GM18526 (cell line): Measurements from ENCODE around the gene HDGFL3.

Experiments
- POLR2A ChIP-seq: IDR thresholded peaks from 3 replicates; pipeline ENCODE4 v1.6.1; 2011; ENCODE audit not compliant: insufficient read length; ENCODE audit errors: extremely low read depth

Gene HDGFL3

GRCh38 chr15:83207660-83208366 is at the start of gene HDGFL3:
TSS of gene HDGFL3 (minus strand) at chr15:83207823. CDS start at chr15:83207414, 409 bp downstream.
- TF ChIP-seq POLR2A, result peak; percentile 51

GRCh38 chr15:83250781-83251180 is 43.2 kb upstream of the HDGFL3 start:
- TF ChIP-seq POLR2A, result no peak

- TF ChIP-seq POLR2A, result no peak
Measured at GRCh38 chr15:83249030-83249343, 41.4 kb upstream of the HDGFL3 start.

GRCh38 chr15:83248151-83249029 is 40.8 kb upstream of the HDGFL3 start:
- TF ChIP-seq POLR2A, result no peak

- no peak for TF ChIP-seq POLR2A
Measured at GRCh38 chr15:83243634-83244033, 36.0 kb upstream of the HDGFL3 start.

- TF ChIP-seq POLR2A, result no peak
Measured at GRCh38 chr15:83230242-83230641, 22.6 kb upstream of the HDGFL3 start.

- TF ChIP-seq POLR2A, result no peak
Measured at GRCh38 chr15:83225449-83225848, 17.8 kb upstream of the HDGFL3 start.

GRCh38 chr15:83219026-83219425 is 11.4 kb upstream of the HDGFL3 start:
- TF ChIP-seq POLR2A, result no peak

- TF ChIP-seq POLR2A, result no peak
Measured at GRCh38 chr15:83215306-83215705, 7.7 kb upstream of the HDGFL3 start.

- no peak for TF ChIP-seq POLR2A
Measured at GRCh38 chr15:83210619-83211018, 3.0 kb upstream of the HDGFL3 start.

- TF ChIP-seq POLR2A, result no peak
Measured at GRCh38 chr15:83209333-83209732, 1.7 kb upstream of the HDGFL3 start.

- TF ChIP-seq POLR2A, result no peak
Measured at GRCh38 chr15:83208367-83208661, 691 bp upstream of the HDGFL3 start.

- no peak for TF ChIP-seq POLR2A
Measured at GRCh38 chr15:83207009-83207659, 489 bp downstream of the HDGFL3 start.

GRCh38 chr15:83206526-83207008 is 1.1 kb downstream of the HDGFL3 start:
- no peak for TF ChIP-seq POLR2A

GRCh38 chr15:83205725-83206324 is 1.8 kb downstream of the HDGFL3 start:
- TF ChIP-seq POLR2A, result no peak

GRCh38 chr15:83204697-83205096 is 2.9 kb downstream of the HDGFL3 start:
- TF ChIP-seq POLR2A, result no peak

GRCh38 chr15:83203543-83203942 is 4.1 kb downstream of the HDGFL3 start:
- TF ChIP-seq POLR2A, result no peak
